PFSK-1 (cell line): ENCODE data around the gene INPP5F.

ENCODE experiments used
- FOXP2 ChIP-seq: optimal IDR thresholded peaks from 2 replicates; pipeline ENCODE3; 2011; ENCODE audit warnings: borderline replicate concordance, control low read depth, inconsistent platforms; ENCODE audit not compliant: insufficient read depth; ENCODE audit errors: extremely low read length, extremely low read depth
- POLR2AphosphoS5 ChIP-seq: IDR thresholded peaks from 2 replicates; pipeline ENCODE4 v1.6.1; 2012; ENCODE audit warnings: low read depth, mild to moderate bottlenecking, control low read depth, low read length, moderate library complexity
- SIN3A ChIP-seq: IDR thresholded peaks from 2 replicates; pipeline ENCODE4 v1.6.1; 2012; ENCODE audit warnings: mild to moderate bottlenecking, low read length, moderate library complexity, borderline replicate concordance; ENCODE audit not compliant: insufficient read depth
- TAF1 ChIP-seq: IDR thresholded peaks from 2 replicates; pipeline ENCODE4 v1.6.1; 2012; ENCODE audit warnings: low read length, control low read depth, borderline replicate concordance; ENCODE audit not compliant: insufficient read depth
- TF ChIP-seq, protein P1 (sequence below), 2 experiments: IDR thresholded peaks; 2 replicates each; pipeline versions ENCODE4 v1.6.1 to v1.8.0; 2011 to 2012; ENCODE audit warnings: low read depth in 2 of 2, low read length in 2 of 2, control low read depth in 1 of 2, inconsistent platforms in 1 of 2, mild to moderate bottlenecking in 1 of 2, moderate library complexity in 1 of 2; ENCODE audit not compliant: insufficient read depth in 1 of 2

DNA sequence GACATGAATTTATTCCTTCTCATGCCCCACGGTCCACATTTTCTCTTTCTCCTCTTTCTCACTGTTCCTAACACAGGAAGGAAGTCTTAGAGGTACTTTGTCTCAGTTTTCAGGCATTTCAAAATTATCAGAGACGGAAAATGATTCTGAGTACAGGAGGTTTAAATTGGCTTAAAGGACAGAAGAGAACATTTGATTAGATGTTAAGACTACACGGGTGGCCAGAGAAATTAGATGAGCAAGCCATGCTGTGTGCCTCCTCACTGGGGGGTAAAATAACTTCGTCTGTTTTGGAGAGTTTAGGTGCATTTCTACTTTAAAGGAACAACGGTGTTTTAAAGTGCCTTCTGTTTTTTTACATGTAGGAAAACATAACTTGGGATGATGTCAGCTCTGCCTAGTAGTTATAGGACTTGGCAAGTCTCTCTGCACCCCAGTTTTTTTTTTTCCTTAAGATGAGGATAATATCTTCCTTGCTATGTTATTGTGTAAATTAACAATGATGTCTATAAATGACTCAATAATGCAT lies 79.9 kb downstream of the INPP5F start:
- no peak for TF ChIP-seq TAF1
- no peak for TF ChIP-seq POLR2AphosphoS5
- TF ChIP-seq, protein P1, sequence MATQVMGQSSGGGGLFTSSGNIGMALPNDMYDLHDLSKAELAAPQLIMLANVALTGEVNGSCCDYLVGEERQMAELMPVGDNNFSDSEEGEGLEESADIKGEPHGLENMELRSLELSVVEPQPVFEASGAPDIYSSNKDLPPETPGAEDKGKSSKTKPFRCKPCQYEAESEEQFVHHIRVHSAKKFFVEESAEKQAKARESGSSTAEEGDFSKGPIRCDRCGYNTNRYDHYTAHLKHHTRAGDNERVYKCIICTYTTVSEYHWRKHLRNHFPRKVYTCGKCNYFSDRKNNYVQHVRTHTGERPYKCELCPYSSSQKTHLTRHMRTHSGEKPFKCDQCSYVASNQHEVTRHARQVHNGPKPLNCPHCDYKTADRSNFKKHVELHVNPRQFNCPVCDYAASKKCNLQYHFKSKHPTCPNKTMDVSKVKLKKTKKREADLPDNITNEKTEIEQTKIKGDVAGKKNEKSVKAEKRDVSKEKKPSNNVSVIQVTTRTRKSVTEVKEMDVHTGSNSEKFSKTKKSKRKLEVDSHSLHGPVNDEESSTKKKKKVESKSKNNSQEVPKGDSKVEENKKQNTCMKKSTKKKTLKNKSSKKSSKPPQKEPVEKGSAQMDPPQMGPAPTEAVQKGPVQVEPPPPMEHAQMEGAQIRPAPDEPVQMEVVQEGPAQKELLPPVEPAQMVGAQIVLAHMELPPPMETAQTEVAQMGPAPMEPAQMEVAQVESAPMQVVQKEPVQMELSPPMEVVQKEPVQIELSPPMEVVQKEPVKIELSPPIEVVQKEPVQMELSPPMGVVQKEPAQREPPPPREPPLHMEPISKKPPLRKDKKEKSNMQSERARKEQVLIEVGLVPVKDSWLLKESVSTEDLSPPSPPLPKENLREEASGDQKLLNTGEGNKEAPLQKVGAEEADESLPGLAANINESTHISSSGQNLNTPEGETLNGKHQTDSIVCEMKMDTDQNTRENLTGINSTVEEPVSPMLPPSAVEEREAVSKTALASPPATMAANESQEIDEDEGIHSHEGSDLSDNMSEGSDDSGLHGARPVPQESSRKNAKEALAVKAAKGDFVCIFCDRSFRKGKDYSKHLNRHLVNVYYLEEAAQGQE (IDR thresholded peaks at IDR 0.05; ENCODE audit: insufficient read depth in 1 of 2, low read depth in 2 of 2, low read length in 2 of 2), result no peak
- no peak for TF ChIP-seq SIN3A
- TF ChIP-seq FOXP2, result no peak
